Hematopoietic multipotent progenitor cell treated with erythropoietin and hydrocortisone succinate and interleukin-3 and kit ligand, for 8 days (in vitro differentiated cells): Measurements from ENCODE around the gene COL4A1.

Experiments used
- DNase-seq: peaks from one replicate; pipeline ENCODE4 v3.0.0-alpha.2; 2015

COL4A1 gene

GRCh38 chr13:110341445-110342244, 34.7 kb upstream of the COL4A1 start:
- DNase-seq: no peak

- DNase-seq: no peak
These were observed 34.0 kb upstream of the COL4A1 start for GRCh38 chr13:110340812-110341444.

- no peak for DNase-seq
These were observed 33.1 kb upstream of the COL4A1 start for GRCh38 chr13:110339975-110340550.

GRCh38 chr13:110339263-110339662, 32.3 kb upstream of the COL4A1 start:
- DNase-seq: no peak

GRCh38 chr13:110338441-110339101, 31.6 kb upstream of the COL4A1 start:
- no peak for DNase-seq

GRCh38 chr13:110337247-110337646, 30.3 kb upstream of the COL4A1 start:
- DNase-seq: no peak

- DNase-seq: no peak
These were observed 29.7 kb upstream of the COL4A1 start for GRCh38 chr13:110336681-110337080.

GRCh38 chr13:110336108-110336507, 29.2 kb upstream of the COL4A1 start:
- no peak for DNase-seq

GRCh38 chr13:110334841-110335490, 28.0 kb upstream of the COL4A1 start:
- no peak for DNase-seq

GRCh38 chr13:110334256-110334655, 27.3 kb upstream of the COL4A1 start:
- no peak for DNase-seq

GRCh38 chr13:110333837-110334236, 26.9 kb upstream of the COL4A1 start:
- no peak for DNase-seq

- no peak for DNase-seq
These were observed 25.8 kb upstream of the COL4A1 start for GRCh38 chr13:110332750-110333149.

- DNase-seq: no peak
These were observed 24.4 kb upstream of the COL4A1 start for GRCh38 chr13:110331362-110331761.

GRCh38 chr13:110330491-110331011, 23.6 kb upstream of the COL4A1 start:
- no peak for DNase-seq

GRCh38 chr13:110329798-110330461, 23.0 kb upstream of the COL4A1 start:
- DNase-seq: no peak

GRCh38 chr13:110329258-110329657, 22.3 kb upstream of the COL4A1 start:
- no peak for DNase-seq

- DNase-seq: no peak
These were observed 21.6 kb upstream of the COL4A1 start for GRCh38 chr13:110328573-110328972.

GRCh38 chr13:110327051-110327721, 20.2 kb upstream of the COL4A1 start:
- DNase-seq: no peak

GRCh38 chr13:110326263-110326904, 19.4 kb upstream of the COL4A1 start:
- no peak for DNase-seq

GRCh38 chr13:110324026-110324749, 17.2 kb upstream of the COL4A1 start:
- DNase-seq: no peak
